ENCODE results near the gene UCK2.

GRCh38 chr1:165837838-165838364 lies 10.5 kb downstream of the UCK2 start:
- TF ChIP-seq CTCF (IDR thresholded peaks at IDR 0.05) (no peak), POLR2A (IDR thresholded peaks at IDR 0.05) (no peak)
